HepG2 (cell line): ENCODE data around the gene ZNF786. TPM values are rescaled to one million over a fixed set of nuclear protein-coding genes. Genes with fewer than 3 reads are reported as not detected.

Source experiments
- ATF7-NPFF ChIP-seq: sonication (generic); formaldehyde crosslinking; IDR thresholded peaks from 2 replicates; pipeline ENCODE4 v1.8.1; 2023; ENCODE audit warnings: mild to moderate bottlenecking, low read depth, missing genetic modification reagents, moderate library complexity
- BORCS8-MEF2B ChIP-seq: sonication (generic); formaldehyde crosslinking; IDR thresholded peaks from 2 replicates; pipeline ENCODE4 v1.8.0; 2022; ENCODE audit warnings: mild to moderate bottlenecking, missing genetic modification reagents
- CBX2 ChIP-seq, 2 experiments: fragments of 200-600 bp in 1 of 2; sonication (generic); formaldehyde crosslinking in 1 of 2; IDR thresholded peaks; 2 replicates each; pipeline versions ENCODE4 v1.7.0 to v1.8.1; 2018 to 2022; ENCODE audit warnings: low read depth in 2 of 2, low read length in 1 of 2, mild to moderate bottlenecking in 1 of 2, missing genetic modification reagents in 1 of 2
- CC2D1A ChIP-seq: sonication (generic); formaldehyde crosslinking; IDR thresholded peaks from 2 replicates; pipeline ENCODE4 v1.8.1; 2023; ENCODE audit warnings: mild to moderate bottlenecking, missing genetic modification reagents
- GPBP1L1 ChIP-seq: sonication (generic); formaldehyde crosslinking; IDR thresholded peaks from 2 replicates; pipeline ENCODE4 v1.5.0; 2020; ENCODE audit warnings: mild to moderate bottlenecking, missing genetic modification reagents
- JUNB ChIP-seq: sonication (generic); formaldehyde crosslinking; IDR thresholded peaks from 2 replicates; pipeline ENCODE4 v1.8.0; 2022; ENCODE audit warnings: missing genetic modification reagents, mild to moderate bottlenecking, borderline replicate concordance
- KAT2B ChIP-seq: fragments of 150-350 bp; IDR thresholded peaks from 2 replicates; pipeline ENCODE4 v1.6.1; 2014; ENCODE audit warnings: low read depth, low read length, borderline replicate concordance
- MBD4 ChIP-seq: IDR thresholded peaks from 2 replicates; pipeline ENCODE4 v1.6.1; 2012; ENCODE audit warnings: low read length, inconsistent platforms, borderline replicate concordance
- RXRA ChIP-seq: sonication (generic); formaldehyde crosslinking; IDR thresholded peaks from 2 replicates; pipeline ENCODE4 v1.5.1; 2020; ENCODE audit warnings: missing genetic modification reagents
- THRA ChIP-seq: sonication (generic); formaldehyde crosslinking; IDR thresholded peaks from 2 replicates; pipeline ENCODE4 v1.4.0; 2020; ENCODE audit warnings: missing genetic modification reagents, borderline replicate concordance
- UBTF ChIP-seq: sonication (generic); formaldehyde crosslinking; IDR thresholded peaks from 2 replicates; pipeline ENCODE4 v1.4.0; 2020; ENCODE audit warnings: mild to moderate bottlenecking, missing genetic modification reagents
- ZBTB10 ChIP-seq: sonication (generic); formaldehyde crosslinking; IDR thresholded peaks from 2 replicates; pipeline ENCODE4 v1.4.0; 2020; ENCODE audit warnings: missing genetic modification reagents, borderline replicate concordance
- ZNF800 ChIP-seq: sonication (generic); formaldehyde crosslinking; IDR thresholded peaks from 2 replicates; pipeline ENCODE4 v1.4.0; 2020; ENCODE audit warnings: missing genetic modification reagents
- ZSCAN20 ChIP-seq: sonication (generic); formaldehyde crosslinking; IDR thresholded peaks from 2 replicates; pipeline ENCODE4 v1.4.0; 2020; ENCODE audit warnings: missing genetic modification reagents, mild to moderate bottlenecking, borderline replicate concordance
- polyA plus RNA-seq, 8 experiments: library from polyadenylated mRNA; depleted of rRNA in 3 of 8; stranded (reverse) in 7 of 8; unstranded in 1 of 8; fragments of >200 nt; fragmentation: Illumina TruSeq in 4 of 8; extraction: Trizol in 4 of 8; gene quantifications; 2 replicates each; pipeline versions ENCODE4 v1.2.1 to v1.2.3, GENCODE V29; 2011 to 2016; ENCODE audit warnings: low read depth in 4 of 8, missing spikeins in 1 of 8, mixed read lengths in 1 of 8; ENCODE audit not compliant: insufficient read depth in 1 of 8
- total RNA-seq, 5 experiments: library from RNA; depleted of rRNA; stranded (reverse); fragments of >200 nt; fragmentation: Illumina TruSeq; extraction: Trizol; gene quantifications; 2 replicates each; pipeline ENCODE4 v1.2.3, GENCODE V29; 2016; ENCODE audit warnings: low read depth in 1 of 5

The ZNF786 gene
- total and polyA plus RNA-seq, 2 of the 13 experiments (the other 11 are each of a cell fraction or from before 2014, with no cell fraction given), result 2.0 to 4.0 TPM

GRCh38 chr7:149125863-149126661, 35.5 kb upstream of the ZNF786 start, which contains the start of gene ZNF425 (continued):
- TF ChIP-seq ZSCAN20 (CRISPR knock-in tag) (peak; percentile 26; the same call in 1 of the 2 replicates), ZNF800 (CRISPR knock-in tag) (peak; percentile 74), UBTF (CRISPR knock-in tag) (peak; percentile 97), JUNB (peak; percentile 39; the same call in 1 of the 2 replicates), CBX2 (IDR thresholded peaks at IDR 0.05; ENCODE audit: low read depth, low read length) (no peak), CBX2 (CRISPR knock-in tag; IDR thresholded peaks at IDR 0.05; ENCODE audit: low read depth) (no peak), ZBTB10 (CRISPR knock-in tag) (0 out of 2 replicates have a peak, but pooled peaks have one; percentile 19), MBD4 (no peak), GPBP1L1 (CRISPR knock-in tag) (no peak), THRA (CRISPR knock-in tag) (peak; percentile 60; the same call in 1 of the 2 replicates), RXRA (CRISPR knock-in tag) (peak; percentile 71), CC2D1A (CRISPR knock-in tag) (peak; percentile 87; the same call in 1 of the 2 replicates), KAT2B (no peak), BORCS8-MEF2B (peak; percentile 78; the same call in 1 of the 2 replicates), ATF7-NPFF (CRISPR knock-in tag) (peak; percentile 94)
